KMS-11 (cell line): ENCODE data around the gene MCM3AP.

Experiments used
- H2AFZ ChIP-seq: fragments of 200-600 bp; sonication (generic); 2 replicates; pipeline ENCODE4 v1.6.1; 2016; ENCODE audit warnings: antibody characterized with exemption, mixed run types, low read depth
- H3K27ac ChIP-seq: fragments of 200-600 bp; sonication (generic); 2 replicates; pipeline ENCODE4 v1.6.1; 2016; ENCODE audit warnings: mild to moderate bottlenecking, mixed run types
- H3K27me3 ChIP-seq: fragments of 200-600 bp; sonication (generic); 2 replicates; pipeline ENCODE4 v1.6.1; 2017; ENCODE audit warnings: mild to moderate bottlenecking, low read depth, mixed run types, moderate library complexity; ENCODE audit not compliant: insufficient read depth
- H3K36me3 ChIP-seq: fragments of 200-600 bp; sonication (generic); 2 replicates; pipeline ENCODE4 v1.6.1; 2017; ENCODE audit warnings: mild to moderate bottlenecking, mixed run types; ENCODE audit not compliant: insufficient read depth
- H3K4me1 ChIP-seq: fragments of 200-600 bp; sonication (generic); 2 replicates; pipeline ENCODE4 v1.6.1; 2016; ENCODE audit warnings: mild to moderate bottlenecking, low read depth, mixed run types; ENCODE audit not compliant: poor library complexity, severe bottlenecking
- H3K4me2 ChIP-seq: fragments of 200-600 bp; sonication (generic); 2 replicates; pipeline ENCODE4 v1.7.0; 2016; ENCODE audit warnings: mild to moderate bottlenecking, mixed run types
- H3K4me3 ChIP-seq: fragments of 200-600 bp; sonication (generic); IDR thresholded peaks from 2 replicates; pipeline ENCODE4 v1.6.1; 2017; ENCODE audit warnings: low read depth, low read length, mixed read lengths; ENCODE audit not compliant: insufficient read depth
- H3K79me2 ChIP-seq: fragments of 200-600 bp; sonication (generic); 2 replicates; pipeline ENCODE4 v1.6.1; 2016; ENCODE audit warnings: low read depth, mixed run types; ENCODE audit not compliant: insufficient read depth
- H3K9ac ChIP-seq: fragments of 200-600 bp; sonication (generic); 2 replicates; pipeline ENCODE4 v1.6.1; 2016; ENCODE audit warnings: mild to moderate bottlenecking, mixed run types
- H4K20me1 ChIP-seq: fragments of 200-600 bp; sonication (generic); 2 replicates; pipeline ENCODE4 v1.6.1; 2016; ENCODE audit warnings: mild to moderate bottlenecking, mixed run types; ENCODE audit not compliant: insufficient read depth
- CTCF ChIP-seq: fragments of 200-600 bp; sonication (generic); conservative IDR thresholded peaks from 2 replicates; pipeline ENCODE4 v1.6.1; 2017; ENCODE audit warnings: low read depth, mild to moderate bottlenecking, antibody characterized with exemption, low read length, moderate library complexity, mixed read lengths

Gene MCM3AP

GRCh38 chr21:46206163-46207005 lies 79.0 kb downstream of the MCM3AP start:
- H2AFZ ChIP-seq = no peak overlapping the region
- no peak overlapping the region for H3K9ac ChIP-seq
- TF ChIP-seq CTCF = no peak
- no peak overlapping the region for H3K4me3 ChIP-seq
- H3K79me2 ChIP-seq = no peaks in the 10 kb centered on the region
- no peaks in the 10 kb centered on the region; the same call in 1 of the 2 replicates for H3K36me3 ChIP-seq
- H3K4me1 ChIP-seq = no peaks in the 10 kb centered on the region
- H3K27ac ChIP-seq = no peak overlapping the region
- H3K27me3 ChIP-seq = no peaks in the 10 kb centered on the region
- H3K4me2 ChIP-seq = no peak overlapping the region
- H4K20me1 ChIP-seq = no peaks in the 10 kb centered on the region

GRCh38 chr21:46205766-46206162 lies 79.6 kb downstream of the MCM3AP start:
- H4K20me1 ChIP-seq = no peaks in the 10 kb centered on the region
- H3K4me2 ChIP-seq = no peak overlapping the region
- no peaks in the 10 kb centered on the region for H3K27me3 ChIP-seq
- no peaks in the 10 kb centered on the region for H3K79me2 ChIP-seq
- no peaks in the 10 kb centered on the region; the same call in 1 of the 2 replicates for H3K36me3 ChIP-seq
- no peak overlapping the region for H3K9ac ChIP-seq
- no peak overlapping the region for H3K27ac ChIP-seq
- no peak for TF ChIP-seq CTCF
- H3K4me3 ChIP-seq = no peak overlapping the region
- H3K4me1 ChIP-seq = no peaks in the 10 kb centered on the region
- no peak overlapping the region for H2AFZ ChIP-seq

GRCh38 chr21:46205166-46205565 lies 80.2 kb downstream of the MCM3AP start:
- Histone ChIP-seq H3K9ac (no peak overlapping the region), H3K27ac (no peak overlapping the region), H3K4me1 (no peaks in the 10 kb centered on the region), H3K4me3 (no peak overlapping the region), H3K27me3 (no peaks in the 10 kb centered on the region), H3K4me2 (no peak overlapping the region), H3K36me3 (no peaks in the 10 kb centered on the region; the same call in 1 of the 2 replicates), H3K79me2 (no peaks in the 10 kb centered on the region), H4K20me1 (no peaks in the 10 kb centered on the region), H2AFZ (no peak overlapping the region)
- TF ChIP-seq CTCF = no peak

GRCh38 chr21:46203203-46203600 lies 82.2 kb downstream of the MCM3AP start:
- H3K27me3 ChIP-seq = no peaks in the 10 kb centered on the region
- H4K20me1 ChIP-seq = no peaks in the 10 kb centered on the region
- H3K36me3 ChIP-seq = no peaks in the 10 kb centered on the region; the same call in 1 of the 2 replicates
- no peak overlapping the region for H2AFZ ChIP-seq
- H3K4me2 ChIP-seq = no peak overlapping the region
- no peak overlapping the region for H3K4me3 ChIP-seq
- H3K27ac ChIP-seq = no peak overlapping the region
- H3K79me2 ChIP-seq = no peaks in the 10 kb centered on the region
- no peak for TF ChIP-seq CTCF
- H3K4me1 ChIP-seq = no peaks in the 10 kb centered on the region
- no peak overlapping the region for H3K9ac ChIP-seq
